ENCODE results near the gene RETREG3. TPM values are rescaled to one million over a fixed set of nuclear protein-coding genes. Genes with fewer than 3 reads are reported as not detected.

RETREG3 gene
- total and polyA plus RNA-seq, 2 of the 13 experiments (the other 11 are each of a cell fraction or from before 2014, with no cell fraction given): 47.0 to 55.8 TPM

DNA sequence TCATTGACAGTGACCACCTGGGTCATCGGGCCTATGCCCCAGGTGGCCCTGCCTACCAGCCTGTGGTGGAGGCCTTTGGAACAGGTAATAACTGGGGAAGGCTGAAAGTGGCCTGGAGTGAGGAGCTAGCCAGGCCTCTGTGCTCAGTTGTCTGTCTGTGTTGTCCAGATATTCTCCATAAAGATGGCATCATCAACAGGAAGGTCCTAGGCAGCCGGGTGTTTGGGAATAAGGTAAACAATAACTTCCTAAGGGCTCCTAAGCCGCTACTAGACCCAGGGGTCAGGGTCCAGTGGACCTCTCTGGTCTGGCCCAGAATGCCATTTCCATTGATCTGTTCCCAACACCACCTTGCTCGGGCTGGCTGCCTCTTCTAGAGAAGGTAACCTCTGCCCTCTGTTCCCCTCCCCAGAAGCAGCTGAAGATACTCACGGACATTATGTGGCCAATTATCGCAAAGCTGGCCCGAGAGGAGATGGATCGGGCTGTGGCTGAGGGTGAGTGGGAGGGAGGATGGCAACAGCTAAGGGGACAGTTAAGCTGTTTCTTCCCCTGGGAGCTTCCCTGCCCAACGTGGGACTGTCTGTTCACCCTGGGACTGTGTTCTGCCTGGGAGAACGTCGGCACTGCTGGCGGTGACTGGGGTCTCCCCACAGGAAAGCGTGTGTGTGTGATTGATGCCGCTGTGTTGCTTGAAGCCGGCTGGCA is 44.2 kb downstream of the RETREG3 start (continued):
- TF ChIP-seq, protein P1, sequence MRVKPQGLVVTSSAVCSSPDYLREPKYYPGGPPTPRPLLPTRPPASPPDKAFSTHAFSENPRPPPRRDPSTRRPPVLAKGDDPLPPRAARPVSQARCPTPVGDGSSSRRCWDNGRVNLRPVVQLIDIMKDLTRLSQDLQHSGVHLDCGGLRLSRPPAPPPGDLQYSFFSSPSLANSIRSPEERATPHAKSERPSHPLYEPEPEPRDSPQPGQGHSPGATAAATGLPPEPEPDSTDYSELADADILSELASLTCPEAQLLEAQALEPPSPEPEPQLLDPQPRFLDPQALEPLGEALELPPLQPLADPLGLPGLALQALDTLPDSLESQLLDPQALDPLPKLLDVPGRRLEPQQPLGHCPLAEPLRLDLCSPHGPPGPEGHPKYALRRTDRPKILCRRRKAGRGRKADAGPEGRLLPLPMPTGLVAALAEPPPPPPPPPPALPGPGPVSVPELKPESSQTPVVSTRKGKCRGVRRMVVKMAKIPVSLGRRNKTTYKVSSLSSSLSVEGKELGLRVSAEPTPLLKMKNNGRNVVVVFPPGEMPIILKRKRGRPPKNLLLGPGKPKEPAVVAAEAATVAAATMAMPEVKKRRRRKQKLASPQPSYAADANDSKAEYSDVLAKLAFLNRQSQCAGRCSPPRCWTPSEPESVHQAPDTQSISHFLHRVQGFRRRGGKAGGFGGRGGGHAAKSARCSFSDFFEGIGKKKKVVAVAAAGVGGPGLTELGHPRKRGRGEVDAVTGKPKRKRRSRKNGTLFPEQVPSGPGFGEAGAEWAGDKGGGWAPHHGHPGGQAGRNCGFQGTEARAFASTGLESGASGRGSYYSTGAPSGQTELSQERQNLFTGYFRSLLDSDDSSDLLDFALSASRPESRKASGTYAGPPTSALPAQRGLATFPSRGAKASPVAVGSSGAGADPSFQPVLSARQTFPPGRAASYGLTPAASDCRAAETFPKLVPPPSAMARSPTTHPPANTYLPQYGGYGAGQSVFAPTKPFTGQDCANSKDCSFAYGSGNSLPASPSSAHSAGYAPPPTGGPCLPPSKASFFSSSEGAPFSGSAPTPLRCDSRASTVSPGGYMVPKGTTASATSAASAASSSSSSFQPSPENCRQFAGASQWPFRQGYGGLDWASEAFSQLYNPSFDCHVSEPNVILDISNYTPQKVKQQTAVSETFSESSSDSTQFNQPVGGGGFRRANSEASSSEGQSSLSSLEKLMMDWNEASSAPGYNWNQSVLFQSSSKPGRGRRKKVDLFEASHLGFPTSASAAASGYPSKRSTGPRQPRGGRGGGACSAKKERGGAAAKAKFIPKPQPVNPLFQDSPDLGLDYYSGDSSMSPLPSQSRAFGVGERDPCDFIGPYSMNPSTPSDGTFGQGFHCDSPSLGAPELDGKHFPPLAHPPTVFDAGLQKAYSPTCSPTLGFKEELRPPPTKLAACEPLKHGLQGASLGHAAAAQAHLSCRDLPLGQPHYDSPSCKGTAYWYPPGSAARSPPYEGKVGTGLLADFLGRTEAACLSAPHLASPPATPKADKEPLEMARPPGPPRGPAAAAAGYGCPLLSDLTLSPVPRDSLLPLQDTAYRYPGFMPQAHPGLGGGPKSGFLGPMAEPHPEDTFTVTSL (CRISPR knock-in tag; IDR thresholded peaks at IDR 0.05; ENCODE audit: borderline replicate concordance): peak; percentile 65; the same call in 1 of the 2 replicates
- TF ChIP-seq, protein P2, sequence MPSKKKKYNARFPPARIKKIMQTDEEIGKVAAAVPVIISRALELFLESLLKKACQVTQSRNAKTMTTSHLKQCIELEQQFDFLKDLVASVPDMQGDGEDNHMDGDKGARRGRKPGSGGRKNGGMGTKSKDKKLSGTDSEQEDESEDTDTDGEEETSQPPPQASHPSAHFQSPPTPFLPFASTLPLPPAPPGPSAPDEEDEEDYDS (CRISPR knock-in tag; IDR thresholded peaks at IDR 0.05): peak; percentile 24; the same call in 1 of the 2 replicates
- TF ChIP-seq ZMYM4 (CRISPR knock-in tag; IDR thresholded peaks at IDR 0.05): 0 out of 2 replicates have a peak, but pooled peaks have one; percentile 22
- TF ChIP-seq MYC (CRISPR knock-in tag; IDR thresholded peaks at IDR 0.05; ENCODE audit: borderline replicate concordance): 0 out of 2 replicates have a peak, but pooled peaks have one; percentile 14
- TF ChIP-seq, protein P3, sequence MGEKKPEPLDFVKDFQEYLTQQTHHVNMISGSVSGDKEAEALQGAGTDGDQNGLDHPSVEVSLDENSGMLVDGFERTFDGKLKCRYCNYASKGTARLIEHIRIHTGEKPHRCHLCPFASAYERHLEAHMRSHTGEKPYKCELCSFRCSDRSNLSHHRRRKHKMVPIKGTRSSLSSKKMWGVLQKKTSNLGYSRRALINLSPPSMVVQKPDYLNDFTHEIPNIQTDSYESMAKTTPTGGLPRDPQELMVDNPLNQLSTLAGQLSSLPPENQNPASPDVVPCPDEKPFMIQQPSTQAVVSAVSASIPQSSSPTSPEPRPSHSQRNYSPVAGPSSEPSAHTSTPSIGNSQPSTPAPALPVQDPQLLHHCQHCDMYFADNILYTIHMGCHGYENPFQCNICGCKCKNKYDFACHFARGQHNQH (CRISPR knock-in tag; IDR thresholded peaks at IDR 0.05): peak; percentile 85
- peak; percentile 56; the same call in 1 of the 2 replicates for TF ChIP-seq MEIS2 (CRISPR knock-in tag; IDR thresholded peaks at IDR 0.05)
- TF ChIP-seq MXD4 (CRISPR knock-in tag; IDR thresholded peaks at IDR 0.05): peak; percentile 54
- 0 out of 2 replicates have a peak, but pooled peaks have one; percentile 75 for TF ChIP-seq ZNF431 (CRISPR knock-in tag; IDR thresholded peaks at IDR 0.05; ENCODE audit: borderline replicate concordance, low read depth)
- TF ChIP-seq, protein P4, sequence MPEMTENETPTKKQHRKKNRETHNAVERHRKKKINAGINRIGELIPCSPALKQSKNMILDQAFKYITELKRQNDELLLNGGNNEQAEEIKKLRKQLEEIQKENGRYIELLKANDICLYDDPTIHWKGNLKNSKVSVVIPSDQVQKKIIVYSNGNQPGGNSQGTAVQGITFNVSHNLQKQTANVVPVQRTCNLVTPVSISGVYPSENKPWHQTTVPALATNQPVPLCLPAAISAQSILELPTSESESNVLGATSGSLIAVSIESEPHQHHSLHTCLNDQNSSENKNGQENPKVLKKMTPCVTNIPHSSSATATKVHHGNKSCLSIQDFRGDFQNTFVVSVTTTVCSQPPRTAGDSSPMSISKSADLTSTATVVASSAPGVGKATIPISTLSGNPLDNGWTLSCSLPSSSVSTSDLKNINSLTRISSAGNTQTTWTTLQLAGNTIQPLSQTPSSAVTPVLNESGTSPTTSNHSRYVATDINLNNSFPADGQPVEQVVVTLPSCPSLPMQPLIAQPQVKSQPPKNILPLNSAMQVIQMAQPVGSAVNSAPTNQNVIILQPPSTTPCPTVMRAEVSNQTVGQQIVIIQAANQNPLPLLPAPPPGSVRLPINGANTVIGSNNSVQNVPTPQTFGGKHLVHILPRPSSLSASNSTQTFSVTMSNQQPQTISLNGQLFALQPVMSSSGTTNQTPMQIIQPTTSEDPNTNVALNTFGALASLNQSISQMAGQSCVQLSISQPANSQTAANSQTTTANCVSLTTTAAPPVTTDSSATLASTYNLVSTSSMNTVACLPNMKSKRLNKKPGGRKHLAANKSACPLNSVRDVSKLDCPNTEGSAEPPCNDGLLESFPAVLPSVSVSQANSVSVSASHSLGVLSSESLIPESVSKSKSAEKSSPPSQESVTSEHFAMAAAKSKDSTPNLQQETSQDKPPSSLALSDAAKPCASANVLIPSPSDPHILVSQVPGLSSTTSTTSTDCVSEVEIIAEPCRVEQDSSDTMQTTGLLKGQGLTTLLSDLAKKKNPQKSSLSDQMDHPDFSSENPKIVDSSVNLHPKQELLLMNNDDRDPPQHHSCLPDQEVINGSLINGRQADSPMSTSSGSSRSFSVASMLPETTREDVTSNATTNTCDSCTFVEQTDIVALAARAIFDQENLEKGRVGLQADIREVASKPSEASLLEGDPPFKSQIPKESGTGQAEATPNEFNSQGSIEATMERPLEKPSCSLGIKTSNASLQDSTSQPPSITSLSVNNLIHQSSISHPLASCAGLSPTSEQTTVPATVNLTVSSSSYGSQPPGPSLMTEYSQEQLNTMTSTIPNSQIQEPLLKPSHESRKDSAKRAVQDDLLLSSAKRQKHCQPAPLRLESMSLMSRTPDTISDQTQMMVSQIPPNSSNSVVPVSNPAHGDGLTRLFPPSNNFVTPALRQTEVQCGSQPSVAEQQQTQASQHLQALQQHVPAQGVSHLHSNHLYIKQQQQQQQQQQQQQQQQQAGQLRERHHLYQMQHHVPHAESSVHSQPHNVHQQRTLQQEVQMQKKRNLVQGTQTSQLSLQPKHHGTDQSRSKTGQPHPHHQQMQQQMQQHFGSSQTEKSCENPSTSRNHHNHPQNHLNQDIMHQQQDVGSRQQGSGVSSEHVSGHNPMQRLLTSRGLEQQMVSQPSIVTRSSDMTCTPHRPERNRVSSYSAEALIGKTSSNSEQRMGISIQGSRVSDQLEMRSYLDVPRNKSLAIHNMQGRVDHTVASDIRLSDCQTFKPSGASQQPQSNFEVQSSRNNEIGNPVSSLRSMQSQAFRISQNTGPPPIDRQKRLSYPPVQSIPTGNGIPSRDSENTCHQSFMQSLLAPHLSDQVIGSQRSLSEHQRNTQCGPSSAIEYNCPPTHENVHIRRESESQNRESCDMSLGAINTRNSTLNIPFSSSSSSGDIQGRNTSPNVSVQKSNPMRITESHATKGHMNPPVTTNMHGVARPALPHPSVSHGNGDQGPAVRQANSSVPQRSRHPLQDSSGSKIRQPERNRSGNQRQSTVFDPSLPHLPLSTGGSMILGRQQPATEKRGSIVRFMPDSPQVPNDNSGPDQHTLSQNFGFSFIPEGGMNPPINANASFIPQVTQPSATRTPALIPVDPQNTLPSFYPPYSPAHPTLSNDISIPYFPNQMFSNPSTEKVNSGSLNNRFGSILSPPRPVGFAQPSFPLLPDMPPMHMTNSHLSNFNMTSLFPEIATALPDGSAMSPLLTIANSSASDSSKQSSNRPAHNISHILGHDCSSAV (CRISPR knock-in tag; IDR thresholded peaks at IDR 0.05; ENCODE audit: borderline replicate concordance): no peak
- TF ChIP-seq MAFF (IDR thresholded peaks at IDR 0.05; ENCODE audit: low read depth, low read length): no peak
- TF ChIP-seq PTBP1 (IDR thresholded peaks at IDR 0.05; ENCODE audit: low read depth, low read length, poor library complexity, severe bottlenecking): peak; percentile 21
- peak; percentile 67; the same call in 1 of the 2 replicates for TF ChIP-seq ZBTB7B (CRISPR knock-in tag; IDR thresholded peaks at IDR 0.05)

Measured in HepG2 (cell line).